Measurements from ENCODE around the gene BSN. TPM values are rescaled to one million over a fixed set of nuclear protein-coding genes. Genes with fewer than 3 reads are reported as not detected.

BSN gene
- total and polyA plus RNA-seq, 2 experiments from 2014 or later: 0.50 to 5.1 TPM

- peak; percentile 76 to 96 for TF ChIP-seq CTCF (conservative IDR thresholded peaks at IDR 0.05; ENCODE audit: low read depth in 2 of 2)
- TF ChIP-seq EZH2phosphoT487 (IDR thresholded peaks at IDR 0.05; ENCODE audit: unreplicated experiment): no peak
- TF ChIP-seq POLR2AphosphoS5 (IDR thresholded peaks at IDR 0.05; ENCODE audit: low read depth): peak; percentile 34; the same call in 1 of the 2 replicates
- TF ChIP-seq STAT1 (IDR thresholded peaks at IDR 0.05; ENCODE audit: unreplicated experiment): no peak
- no peak for TF ChIP-seq JUNB (IDR thresholded peaks at IDR 0.05; ENCODE audit: unreplicated experiment)
- TF ChIP-seq CREB1 (CRISPR knock-in tag; IDR thresholded peaks at IDR 0.05; ENCODE audit: low read depth): no peak
Observed at GRCh38 chr3:49671291-49672288, 117.3 kb downstream of the BSN start (continued).

- Histone ChIP-seq H3K4me3 (peak overlapping the region; percentile 89), H3F3A (replicated peaks; ENCODE audit: low read depth) (no peaks in the 10 kb centered on the region), H3K9me2 (ENCODE audit: insufficient read depth) (no peaks in the 10 kb centered on the region), H3K27ac (ENCODE audit: low read depth) (peak overlapping the region; percentile 99), H3K4me1 (ENCODE audit: insufficient read depth) (peaks cover 15% of the 10 kb centered on the region), H4K20me1 (replicated peaks; ENCODE audit: insufficient read depth) (peaks cover 16% of the 10 kb centered on the region; the same call in 1 of the 2 replicates), H3K79me2 (replicated peaks; ENCODE audit: insufficient read depth) (peaks cover 11% of the 10 kb centered on the region), H3K4me2 (peak overlapping the region; percentile 94), H2AFZ (peak overlapping the region; percentile 83), H3K36me3 (ENCODE audit: insufficient read depth) (peaks cover 9% of the 10 kb centered on the region; the same call in 1 of the 2 replicates), H3K27me3 (ENCODE audit: insufficient read depth) (no peaks in the 10 kb centered on the region)
- no peak for TF ChIP-seq EZH2phosphoT487 (IDR thresholded peaks at IDR 0.05; ENCODE audit: unreplicated experiment)
- TF ChIP-seq REST (IDR thresholded peaks at IDR 0.05; ENCODE audit: unreplicated experiment): no peak
- no peak for TF ChIP-seq CREB1 (CRISPR knock-in tag; IDR thresholded peaks at IDR 0.05; ENCODE audit: low read depth)
- H3K4me1 Mint-ChIP-seq: peaks cover 26% of the 10 kb centered on the region
- no peaks in the 10 kb centered on the region for H3K9me3 Mint-ChIP-seq
- peak overlapping the region; percentile 97 for H3K27ac Mint-ChIP-seq
- peaks cover 11% of the 10 kb centered on the region for H3K27me3 Mint-ChIP-seq (ENCODE audit: insufficient read depth, low read depth, poor library complexity)
- peaks cover 28% of the 10 kb centered on the region for H3K36me3 Mint-ChIP-seq (ENCODE audit: low read depth)
- peak overlapping the region; percentile 92 for H3K4me3 Mint-ChIP-seq
- peak; percentile 28 for DNase-seq (ENCODE audit: low spot score)
- peak; percentile 18 for ATAC-seq
Observed at GRCh38 chr3:49673121-49673714, 118.9 kb downstream of the BSN start.
